ENCODE measurements around the gene PRAMEF12.

DNA sequence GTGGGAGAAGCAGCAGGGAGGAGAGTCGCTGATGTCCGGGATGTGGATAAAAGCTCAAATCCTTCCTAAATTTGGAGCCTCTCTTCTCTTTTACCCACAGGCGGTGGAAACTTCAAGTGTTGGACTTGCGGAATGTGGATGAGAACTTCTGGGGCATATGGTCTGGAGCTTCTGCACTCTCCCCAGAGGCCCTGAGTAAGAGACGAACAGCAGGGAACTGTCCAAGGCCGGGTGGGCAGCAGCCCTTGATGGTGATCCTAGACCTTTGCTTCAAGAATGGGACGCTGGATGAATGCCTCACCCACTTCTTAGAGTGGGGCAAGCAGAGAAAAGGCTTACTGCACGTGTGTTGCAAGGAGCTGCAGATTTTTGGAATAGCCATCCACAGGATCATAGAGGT, 1.9 kb downstream of the PRAMEF12 start:
- TF ChIP-seq, protein P1, sequence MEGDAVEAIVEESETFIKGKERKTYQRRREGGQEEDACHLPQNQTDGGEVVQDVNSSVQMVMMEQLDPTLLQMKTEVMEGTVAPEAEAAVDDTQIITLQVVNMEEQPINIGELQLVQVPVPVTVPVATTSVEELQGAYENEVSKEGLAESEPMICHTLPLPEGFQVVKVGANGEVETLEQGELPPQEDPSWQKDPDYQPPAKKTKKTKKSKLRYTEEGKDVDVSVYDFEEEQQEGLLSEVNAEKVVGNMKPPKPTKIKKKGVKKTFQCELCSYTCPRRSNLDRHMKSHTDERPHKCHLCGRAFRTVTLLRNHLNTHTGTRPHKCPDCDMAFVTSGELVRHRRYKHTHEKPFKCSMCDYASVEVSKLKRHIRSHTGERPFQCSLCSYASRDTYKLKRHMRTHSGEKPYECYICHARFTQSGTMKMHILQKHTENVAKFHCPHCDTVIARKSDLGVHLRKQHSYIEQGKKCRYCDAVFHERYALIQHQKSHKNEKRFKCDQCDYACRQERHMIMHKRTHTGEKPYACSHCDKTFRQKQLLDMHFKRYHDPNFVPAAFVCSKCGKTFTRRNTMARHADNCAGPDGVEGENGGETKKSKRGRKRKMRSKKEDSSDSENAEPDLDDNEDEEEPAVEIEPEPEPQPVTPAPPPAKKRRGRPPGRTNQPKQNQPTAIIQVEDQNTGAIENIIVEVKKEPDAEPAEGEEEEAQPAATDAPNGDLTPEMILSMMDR (conservative IDR thresholded peaks at IDR 0.05), result no peak
- TF ChIP-seq EZH2 (IDR thresholded peaks at IDR 0.05; ENCODE audit: low read depth), result no peak

All from PC-9 (cell line).